Stimulated activated CD8-positive, alpha-beta memory T cell treated with anti-CD3 and anti-CD28 coated beads, Interleukin-2, amount 100 ng/mL, for 48 hours (primary cell): Measurements from ENCODE around the gene GNAT1.
"Not testable (repeated sequence)": the region's sequence is repeated elsewhere in the genome, so short reads cannot be mapped to it uniquely, and the experiment has no call there.

Experiments used
- DNase-seq, 2 donors: peaks; one replicate each; pipeline ENCODE4 v3.0.0-alpha.2; 2020; ENCODE audit warnings: low read depth in 2 of 2

The GNAT1 gene

DNA sequence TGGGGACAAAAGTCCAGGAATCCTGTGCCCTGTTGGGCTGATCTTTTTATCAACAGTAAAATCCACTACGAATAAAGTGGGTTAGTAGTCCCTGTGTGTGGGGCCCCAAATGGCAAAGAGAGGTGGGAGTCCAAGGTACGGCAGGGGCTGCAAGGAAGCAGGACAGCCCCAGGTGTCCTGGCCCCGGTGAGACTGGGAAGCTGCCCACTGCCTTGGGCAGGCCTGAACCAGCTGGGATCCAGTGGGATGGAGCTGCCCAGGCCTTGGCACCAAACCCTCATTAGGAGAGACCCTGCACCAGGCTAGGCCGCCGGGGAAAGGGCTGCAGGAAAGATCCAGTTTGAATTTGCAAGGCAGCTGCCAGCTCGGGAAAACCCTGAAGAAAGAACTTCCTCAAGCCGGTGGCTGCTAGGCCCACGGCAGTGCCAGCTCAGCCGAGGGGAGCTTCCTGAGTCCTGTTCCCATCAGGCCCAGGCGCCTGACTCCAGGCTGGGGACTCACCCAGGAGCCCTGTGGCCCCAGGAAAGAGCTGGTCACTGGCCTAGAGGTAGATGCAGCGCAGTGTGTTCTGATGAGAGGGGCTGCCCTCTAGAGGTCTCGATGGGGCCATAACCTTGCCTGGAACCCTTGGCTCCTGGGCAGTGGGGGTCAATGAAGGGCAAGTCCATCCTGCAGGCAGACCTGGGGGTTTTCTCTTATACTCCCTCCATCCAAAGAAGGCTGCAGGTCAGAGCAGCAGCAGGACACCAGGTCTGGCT lies 30.2 kb downstream of the GNAT1 start:
- DNase-seq: no peak

DNA sequence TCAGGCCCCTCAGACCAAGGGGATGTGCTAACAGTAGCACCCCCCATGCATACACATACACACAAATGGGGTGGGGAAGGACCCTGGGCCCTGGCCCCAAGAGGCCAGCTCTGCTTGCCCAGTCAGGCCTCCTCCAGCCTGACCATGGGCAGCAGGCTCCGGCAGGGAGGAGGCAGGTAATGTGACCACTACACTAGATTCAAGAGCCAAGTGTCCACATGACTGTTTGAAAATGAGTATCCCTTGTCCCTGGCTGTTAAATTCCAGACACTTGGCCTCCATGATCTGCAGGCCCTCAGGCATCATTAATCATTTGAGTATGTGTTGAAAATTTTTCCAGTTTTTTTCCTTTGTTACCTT lies 30.7 kb downstream of the GNAT1 start:
- DNase-seq: no peak

DNA sequence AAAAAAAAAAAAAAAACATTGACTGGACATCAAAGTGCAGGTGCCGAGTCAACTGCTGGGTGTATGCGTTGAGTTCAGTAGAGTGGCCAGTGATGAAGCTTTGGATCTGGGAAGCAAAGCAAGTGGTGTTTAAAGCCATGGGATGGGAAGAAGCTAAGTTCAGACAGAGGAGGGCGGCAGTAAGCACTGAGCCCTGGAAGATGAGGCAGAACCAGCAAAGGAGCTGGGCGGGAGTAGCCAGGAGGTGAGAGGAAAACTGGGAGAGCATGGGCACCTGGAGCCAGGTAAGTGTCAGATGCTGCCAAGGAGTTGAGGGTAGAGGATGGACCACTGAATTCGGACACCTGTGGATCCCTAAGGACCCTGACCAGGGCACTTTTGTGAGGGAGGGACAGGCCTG lies 33.2 kb downstream of the GNAT1 start:
- DNase-seq: no peak

DNA sequence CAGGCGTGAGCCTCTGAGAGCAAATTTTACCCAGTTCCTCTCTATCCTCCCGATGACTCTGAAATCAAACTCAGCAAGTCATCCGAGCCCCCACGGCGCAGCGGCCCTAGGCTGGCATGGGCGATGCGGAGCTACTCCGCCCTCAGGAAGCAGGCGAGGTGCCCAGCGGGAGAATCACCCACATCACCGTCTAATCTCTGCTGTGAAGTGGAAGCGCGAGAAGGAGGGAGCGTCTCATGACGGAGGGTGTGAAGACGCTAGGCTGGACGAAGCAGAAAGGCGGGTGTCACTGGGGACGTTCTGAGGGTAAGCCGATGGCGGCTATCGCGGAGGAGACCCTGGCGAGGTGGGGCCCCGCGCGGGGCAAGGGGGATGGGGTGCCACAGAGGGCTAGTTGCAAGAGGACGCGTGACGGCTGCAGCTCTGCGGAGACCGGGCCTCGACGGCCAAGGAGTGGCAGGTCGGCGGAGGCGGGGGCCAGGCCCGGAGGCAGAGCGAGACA lies 35.5 kb downstream of the GNAT1 start:
- DNase-seq: no peak

DNA sequence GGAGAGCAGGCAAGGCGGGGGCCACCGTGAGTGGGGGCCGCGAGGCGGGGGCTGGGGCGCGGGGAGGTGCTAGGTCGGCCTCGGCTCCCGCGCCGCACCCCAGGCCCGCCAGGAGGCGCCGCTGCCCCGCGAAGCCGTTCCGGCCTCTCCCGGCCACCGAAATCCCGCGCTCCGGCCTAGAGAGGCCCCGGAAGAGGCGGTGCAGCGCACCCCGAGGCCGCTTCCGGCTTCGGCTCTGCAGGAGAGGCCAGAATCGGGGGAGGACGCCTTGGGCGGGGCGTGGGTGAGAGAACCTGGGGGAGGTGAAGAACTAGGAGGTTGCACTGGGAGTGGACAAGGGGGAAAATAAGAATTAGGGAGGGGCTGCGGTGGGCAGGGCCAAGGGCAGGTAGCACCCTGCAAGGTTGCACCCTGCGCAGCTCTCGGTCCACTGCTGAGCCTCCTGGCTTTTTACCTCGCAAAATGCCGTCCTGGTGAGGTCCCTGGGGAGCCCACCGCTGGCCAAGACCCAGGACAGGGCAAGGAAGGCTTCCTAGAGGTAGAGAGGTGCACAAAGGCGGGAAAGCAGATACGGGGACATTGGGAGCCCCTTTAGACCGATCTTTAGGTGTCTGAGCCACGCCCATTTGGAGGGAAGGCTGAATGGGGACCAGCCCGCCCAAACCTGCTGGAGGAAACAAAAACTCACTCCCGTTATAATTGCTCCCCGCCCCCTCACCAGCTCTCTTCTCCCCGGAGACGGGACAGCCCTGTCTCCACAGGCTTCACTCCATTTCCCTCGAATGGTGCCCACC lies 36.2 kb downstream of the GNAT1 start:
- DNase-seq: peak; percentile 85 to 86

DNA sequence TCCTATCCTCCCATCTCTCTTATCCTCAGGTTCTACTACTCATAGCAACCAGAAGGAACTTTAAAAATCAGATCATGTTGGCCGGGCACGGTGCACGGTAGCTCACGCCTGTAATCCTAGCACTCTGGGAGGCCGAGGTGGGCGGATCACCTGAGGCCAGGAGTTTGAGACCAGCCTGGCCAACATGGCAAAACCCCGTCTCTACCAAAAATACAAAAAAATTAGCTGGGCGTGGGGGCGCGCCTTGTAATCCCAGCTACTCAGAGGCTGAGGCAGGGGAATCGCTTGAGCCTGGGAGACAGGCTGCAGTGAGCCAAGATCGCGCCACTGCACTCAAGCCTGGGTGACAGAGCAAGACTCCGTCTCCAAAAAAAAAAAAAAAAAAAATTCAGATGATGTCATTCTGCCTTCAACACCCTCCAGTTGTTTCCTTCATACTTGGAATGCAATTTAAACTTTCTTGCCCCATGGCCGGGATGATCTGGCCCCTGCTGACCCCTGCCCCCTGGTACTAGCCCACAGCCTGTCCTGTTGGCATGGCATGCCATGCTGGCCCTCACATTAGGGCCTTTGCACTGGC lies 36.9 kb downstream of the GNAT1 start:
- DNase-seq: not testable (repeated sequence)

DNA sequence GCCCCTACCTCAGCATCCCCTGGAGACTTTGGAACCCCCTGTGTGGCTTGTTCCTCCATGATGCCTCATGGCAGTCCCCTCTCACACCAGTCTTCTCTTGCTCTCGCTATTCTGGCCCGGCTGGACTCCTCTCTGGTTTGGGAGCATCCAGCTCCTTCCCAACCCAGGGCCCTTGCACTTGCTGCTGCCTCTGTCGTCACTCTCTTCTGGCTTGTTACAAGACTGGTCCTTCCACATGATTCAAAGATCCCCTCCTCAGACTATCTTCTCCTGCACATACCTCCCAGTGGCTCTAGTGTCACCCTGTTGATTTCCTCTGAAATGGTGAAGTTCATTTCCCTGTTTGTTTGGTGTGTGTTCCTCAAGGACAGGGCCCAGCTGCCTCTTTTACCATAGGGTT lies 38.1 kb downstream of the GNAT1 start:
- DNase-seq: no peak

DNA sequence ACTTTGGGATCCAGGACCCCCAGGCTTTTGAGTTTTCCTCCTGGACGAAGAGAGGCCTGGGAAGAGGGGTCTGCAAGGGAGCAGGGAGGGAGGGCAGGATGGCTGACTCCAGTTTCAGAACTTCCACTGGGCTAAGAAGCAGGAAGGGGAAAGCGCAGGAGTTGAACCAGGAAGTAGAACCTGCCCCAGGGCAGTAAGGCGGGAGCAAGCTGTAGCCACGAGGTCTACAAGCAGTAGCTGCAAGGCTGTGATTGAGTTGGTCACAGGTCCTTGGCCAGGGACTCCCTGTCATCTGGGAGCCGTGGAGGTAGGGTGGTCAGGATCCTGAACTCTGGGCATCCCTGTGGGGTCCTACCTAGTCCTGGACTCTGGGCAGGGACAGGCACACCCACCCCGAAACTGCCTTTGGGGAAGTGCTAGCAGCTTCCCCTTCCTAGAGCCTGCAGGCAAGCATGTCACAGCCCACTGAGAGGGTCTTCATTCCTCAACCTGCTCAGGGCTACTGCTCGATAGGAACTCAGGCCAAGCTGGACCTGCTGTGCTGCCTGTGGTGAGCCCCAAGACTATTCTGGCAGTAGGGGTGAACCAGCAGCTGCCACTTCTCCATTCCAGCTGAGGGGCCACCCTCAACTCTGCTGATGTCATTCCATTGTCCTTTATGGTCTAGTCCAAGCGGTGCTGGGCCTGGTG lies 38.8 kb downstream of the GNAT1 start:
- DNase-seq: no peak

DNA sequence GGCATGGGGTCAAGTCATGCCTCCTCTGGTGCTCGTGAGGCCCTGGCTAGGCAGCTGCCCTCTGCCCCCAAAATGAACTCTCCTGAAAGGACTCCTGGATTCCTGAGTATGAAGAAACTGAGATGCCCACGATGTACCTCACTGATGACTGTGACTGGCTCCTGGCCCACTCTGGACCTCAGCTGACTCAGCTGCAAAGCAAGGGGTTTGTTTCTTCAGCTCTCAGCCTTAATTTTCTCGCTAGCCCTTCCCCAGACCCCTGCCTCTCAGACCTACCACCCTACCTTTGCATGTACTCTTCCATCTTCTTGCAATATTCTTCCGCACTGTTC lies 39.4 kb downstream of the GNAT1 start:
- DNase-seq: no peak

DNA sequence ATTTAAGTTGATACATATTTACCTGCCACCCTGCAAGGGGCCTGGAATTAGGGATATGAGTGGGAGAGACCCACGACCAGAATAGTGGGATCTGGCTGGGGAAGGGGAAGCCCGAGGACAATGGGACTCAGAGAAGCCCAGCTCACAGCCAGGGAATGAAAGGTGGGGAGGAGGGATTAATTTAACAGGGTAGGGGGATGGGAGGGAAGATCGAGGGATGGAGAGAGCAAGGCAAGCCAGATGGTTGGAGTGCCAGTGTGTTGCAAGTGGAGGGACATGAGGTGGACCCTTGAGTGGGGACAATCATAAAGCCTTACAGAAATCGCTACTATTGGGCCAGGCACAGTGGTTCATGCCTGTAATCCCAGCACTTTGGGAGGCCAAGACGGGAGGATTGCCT lies 40.2 kb downstream of the GNAT1 start:
- DNase-seq: no peak

DNA sequence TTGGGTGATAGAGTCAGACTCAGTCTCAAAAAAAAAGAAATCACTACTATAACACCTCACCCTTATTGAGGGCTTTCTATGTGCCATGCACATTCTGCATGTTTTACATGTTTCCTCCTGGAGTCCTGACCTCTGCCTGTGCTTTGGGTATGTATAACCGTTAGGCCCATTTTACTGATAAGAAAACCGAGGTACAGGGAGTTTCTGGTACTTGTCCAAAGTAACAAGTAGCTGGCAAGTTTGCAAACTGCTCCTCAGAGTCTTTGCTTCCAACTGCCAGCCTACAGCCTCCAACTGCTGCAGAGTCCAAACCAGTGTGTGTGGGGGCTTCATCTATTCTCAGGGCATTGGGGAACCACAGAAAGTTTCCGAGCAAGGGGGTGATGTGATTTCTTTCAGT lies 40.9 kb downstream of the GNAT1 start:
- DNase-seq: no peak

DNA sequence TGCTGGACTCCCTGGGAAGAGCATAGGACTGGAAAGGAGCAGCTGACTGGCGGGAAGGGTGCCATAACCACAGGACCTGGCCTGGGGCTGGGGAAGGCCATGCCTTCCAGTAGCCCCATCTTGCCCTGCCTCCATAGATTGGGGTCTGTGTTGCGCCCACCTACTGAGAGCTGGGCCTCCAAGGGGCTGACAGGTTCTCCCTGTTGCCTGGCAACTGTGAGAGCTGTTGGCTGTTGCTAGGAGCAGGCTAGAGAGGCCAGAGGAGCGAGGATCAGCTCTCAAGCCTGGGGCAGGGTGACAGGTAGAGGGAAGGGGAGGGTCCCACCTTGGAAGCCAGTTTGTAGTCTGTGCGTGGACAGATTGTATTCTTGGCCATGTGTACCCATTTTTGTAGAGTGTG lies 41.8 kb downstream of the GNAT1 start:
- no peak for DNase-seq

DNA sequence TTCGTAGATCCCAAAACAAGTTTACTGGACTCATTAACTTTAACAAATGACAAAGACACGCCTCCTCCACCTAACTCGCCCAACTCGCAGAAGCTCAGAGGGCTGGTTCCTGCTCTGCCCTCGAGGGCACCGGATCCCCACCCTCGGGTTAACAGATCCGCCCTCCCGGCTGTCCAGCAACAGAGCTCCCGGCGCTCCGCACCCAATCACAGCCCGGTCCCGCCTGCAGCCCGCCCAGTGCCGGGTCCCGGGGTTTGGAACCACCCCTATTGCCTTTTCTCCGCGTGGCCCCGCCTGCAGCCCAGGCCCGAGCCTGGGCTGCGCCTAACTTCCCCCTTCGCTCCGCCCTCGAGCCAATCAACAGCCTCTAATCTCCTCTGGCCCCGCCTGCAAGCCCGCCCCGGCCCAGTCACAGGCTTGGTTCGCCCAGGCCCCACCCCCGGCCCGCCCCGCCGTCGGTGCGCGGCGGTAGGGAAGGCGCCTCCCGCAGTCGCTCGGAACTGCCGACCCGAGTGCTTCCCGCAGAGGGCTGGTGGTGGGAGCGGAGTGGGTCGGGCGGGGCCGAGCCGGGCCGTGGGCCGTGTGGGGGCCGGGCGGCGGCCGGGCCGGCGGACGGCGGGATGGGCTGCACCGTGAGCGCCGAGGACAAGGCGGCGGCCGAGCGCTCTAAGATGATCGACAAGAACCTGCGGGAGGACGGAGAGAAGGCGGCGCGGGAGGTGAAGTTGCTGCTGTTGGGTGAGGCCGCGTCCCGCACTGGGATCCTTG lies 44.5 kb downstream of the GNAT1 start, which contains the start of gene GNAI2:
Gene GNAI2, plus strand, starts transcription at position 489 of the 768 bp plus-strand sequence. Its CDS starts 132 bp downstream, at position 621.
- DNase-seq: peak; percentile 98 to 99

DNA sequence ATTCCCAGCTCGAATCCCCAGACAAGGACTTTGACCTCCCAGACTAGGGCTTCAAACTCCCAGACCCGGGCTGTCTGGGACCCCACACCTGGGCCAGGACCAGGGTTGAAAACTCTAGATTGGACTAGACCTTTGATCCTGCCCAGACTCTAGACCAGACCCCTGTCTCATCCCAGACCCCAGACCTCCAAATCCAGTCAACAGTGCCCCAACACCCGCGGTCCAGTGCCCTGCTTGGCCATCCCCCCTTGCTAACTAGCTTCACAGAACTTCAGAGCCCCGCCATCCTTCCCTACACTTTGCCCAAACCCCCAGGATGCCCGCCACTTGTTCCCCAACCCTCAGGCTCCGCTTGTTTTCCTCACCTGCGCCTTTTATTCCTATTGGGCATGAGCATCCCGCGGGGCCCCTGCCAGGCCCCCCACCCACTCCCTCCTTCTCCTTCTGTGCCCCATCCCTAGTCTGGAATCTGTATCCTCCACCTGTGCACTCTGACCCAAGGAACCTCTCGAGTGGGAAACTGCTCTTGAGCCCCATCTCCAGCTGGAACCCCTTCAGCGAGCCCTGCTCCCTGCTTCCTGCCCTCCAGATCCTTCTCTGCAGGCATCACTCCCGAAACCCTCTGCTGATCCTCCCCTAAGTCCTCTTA lies 45.2 kb downstream of the GNAT1 start:
- DNase-seq: no peak

DNA sequence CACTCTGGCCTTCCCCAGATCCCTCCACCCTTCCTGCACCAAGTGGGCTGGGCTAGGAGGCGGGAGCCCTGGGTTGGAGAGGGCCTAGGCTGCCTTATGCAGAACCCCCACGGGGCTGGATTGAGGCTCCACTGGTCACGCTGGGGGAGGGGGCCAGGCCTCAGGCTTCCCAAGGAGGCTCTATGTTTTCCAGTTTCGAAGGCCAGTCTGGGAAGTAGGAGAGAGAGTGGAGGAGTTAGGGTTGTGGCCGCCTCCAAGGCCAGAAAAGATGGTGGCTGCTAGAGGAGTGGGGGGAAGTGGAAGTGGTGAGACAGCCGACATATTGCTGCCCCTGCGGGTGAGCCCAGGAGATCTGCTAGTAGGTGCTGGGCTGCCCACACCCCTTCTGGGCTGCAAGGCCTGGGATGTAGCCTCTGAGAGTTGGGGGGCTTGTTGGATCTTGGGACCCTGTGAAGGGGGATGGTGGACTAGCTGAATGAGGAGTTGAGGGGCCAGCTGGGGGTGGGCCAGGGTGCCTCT lies 45.8 kb downstream of the GNAT1 start:
- DNase-seq: no peak

DNA sequence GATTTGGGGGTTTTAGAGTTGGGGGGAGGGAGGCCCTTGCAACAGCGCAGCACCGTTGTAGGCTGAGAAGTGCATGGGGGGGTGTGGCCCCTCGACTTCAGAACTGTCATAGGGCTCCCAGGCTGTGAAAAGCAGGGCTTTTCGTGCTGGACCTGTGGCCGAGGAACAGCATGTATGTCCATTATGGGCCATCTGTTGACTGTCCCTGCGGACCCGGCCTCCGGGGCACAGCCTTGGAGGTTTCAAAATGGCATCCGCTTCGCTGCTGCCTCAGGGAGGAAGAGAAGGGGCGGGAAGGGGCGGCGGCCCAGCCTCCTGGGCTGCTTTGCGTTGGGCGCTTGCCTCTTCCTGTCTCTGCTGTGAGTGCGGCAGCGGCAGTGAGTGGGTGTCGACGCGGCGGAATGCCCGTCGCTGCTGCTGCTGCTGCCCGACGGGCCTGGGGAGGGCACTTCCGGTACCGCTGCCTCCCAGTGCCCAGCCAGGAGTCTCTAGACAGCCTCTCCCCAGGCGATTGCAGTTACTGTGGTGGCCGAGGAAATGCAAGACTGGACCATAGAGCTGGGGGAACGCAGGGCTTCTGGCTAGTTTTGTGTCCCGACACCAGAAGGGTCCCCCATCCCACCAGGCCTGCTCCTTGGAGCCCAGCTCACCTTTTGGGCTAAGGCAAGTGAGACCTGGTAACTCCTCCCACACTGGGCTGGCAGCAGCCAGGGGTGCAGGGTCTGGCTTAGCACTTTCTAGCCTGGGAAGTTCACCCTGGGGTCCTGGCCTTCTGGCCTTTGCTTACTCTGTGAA lies 46.5 kb downstream of the GNAT1 start:
- DNase-seq: peak; percentile 77 to 84

DNA sequence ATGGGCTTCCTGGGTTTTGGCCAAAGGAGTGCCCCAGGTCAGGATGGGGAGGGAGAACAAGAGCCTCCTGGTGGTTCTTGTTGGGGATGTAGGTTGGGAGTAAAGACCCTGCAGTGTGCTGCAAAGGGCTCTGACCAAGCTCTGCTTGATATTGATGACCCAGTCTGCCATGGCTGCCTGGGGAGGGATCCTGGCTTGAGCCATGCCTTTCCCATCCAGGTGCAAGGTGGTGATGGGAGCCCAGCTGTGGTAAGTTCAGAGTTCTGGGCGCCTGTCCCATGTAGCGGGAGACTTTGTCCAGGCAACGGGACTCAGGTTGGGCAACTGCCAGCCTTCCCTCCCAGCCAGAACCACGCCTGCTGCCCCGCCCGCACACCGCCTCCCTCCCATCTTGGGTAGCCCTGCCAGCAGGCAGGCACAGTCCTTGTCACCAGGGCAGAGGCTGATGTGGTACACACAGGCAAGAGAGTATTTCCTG lies 47.2 kb downstream of the GNAT1 start:
- DNase-seq: no peak

DNA sequence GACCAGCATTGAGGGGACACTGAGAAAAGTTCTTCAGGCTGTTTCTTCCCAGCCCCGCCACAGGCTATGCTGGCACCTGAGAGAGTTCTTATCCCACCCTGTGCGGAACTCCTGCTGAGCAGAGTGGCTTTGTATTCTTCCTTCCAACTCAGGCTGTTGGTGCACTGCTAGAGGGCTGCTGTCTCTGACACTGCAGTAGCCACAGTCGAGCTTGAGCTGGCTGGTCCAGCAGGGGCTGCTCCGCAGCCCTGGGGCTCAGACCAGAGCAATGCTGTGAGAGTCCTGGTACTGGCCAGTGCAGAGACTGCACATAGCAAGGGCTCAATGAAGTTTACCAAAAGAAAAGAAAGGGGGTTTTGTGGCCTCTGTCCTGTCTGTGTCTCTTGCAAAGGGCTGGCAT lies 48.2 kb downstream of the GNAT1 start:
- DNase-seq: no peak

DNA sequence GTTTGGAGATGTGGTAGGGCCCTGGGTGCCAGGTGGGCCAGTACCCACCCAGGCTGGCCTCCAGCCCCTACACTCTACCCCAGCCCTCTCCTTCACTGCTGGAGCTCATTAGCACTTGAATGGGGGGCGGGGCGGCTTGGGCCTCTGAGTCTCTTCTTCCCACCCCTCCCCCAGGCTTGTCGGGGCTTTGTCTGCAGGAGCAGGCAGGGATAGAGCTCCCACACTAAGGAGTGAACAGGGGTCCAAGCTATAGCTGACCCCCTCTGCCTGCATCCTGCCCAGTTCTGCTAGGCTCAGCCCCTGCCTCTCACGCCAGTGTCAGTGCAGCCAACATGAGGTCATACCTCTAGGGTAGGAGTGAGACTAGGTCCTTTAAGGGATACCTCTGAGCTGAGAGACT lies 49.8 kb downstream of the GNAT1 start:
- no peak for DNase-seq
